ENCODE results near the gene AGBL3.

The AGBL3 gene

GRCh38 chr7:135168001-135168400 lies 181.7 kb downstream of the AGBL3 start:
- Histone ChIP-seq H3K79me1 (replicated peaks; ENCODE audit: low read length, poor library complexity, severe bottlenecking) (peaks cover 30% of the 10 kb centered on the region), H2BK15ac (ENCODE audit: low read depth, poor library complexity, severe bottlenecking) (no peak overlapping the region), H3K4me2 (ENCODE audit: low read length, poor library complexity, severe bottlenecking) (no peak overlapping the region), H3K27ac (ENCODE audit: low read length, poor library complexity, severe bottlenecking) (no peak overlapping the region), H3K9ac (ENCODE audit: low read length) (peak overlapping the region; percentile 96), H2BK12ac (ENCODE audit: low read length in 2 of 2) (no peak overlapping the region), H3K4me3 (ENCODE audit: insufficient read depth in 1 of 2, low read depth in 1 of 2, low read length in 2 of 2) (peak overlapping the region in 1 of 2 experiments; percentile 28), H4K91ac (ENCODE audit: low read length) (no peak overlapping the region), H3K18ac (ENCODE audit: low read depth in 1 of 2, low read length in 2 of 2) (no peak overlapping the region), H3K14ac (ENCODE audit: low read length in 2 of 2) (no peak overlapping the region), H2AK5ac (ENCODE audit: low read length, severe bottlenecking) (peak overlapping the region; percentile 40), H3K36me3 (ENCODE audit: control insufficient read depth in 1 of 2, insufficient read depth in 2 of 2, low read depth in 1 of 2, low read length in 2 of 2) (peaks cover 50 to 53% of the 10 kb centered on the region in 2 experiments), H3K9me3 (ENCODE audit: control insufficient read depth, low read length) (no peaks in the 10 kb centered on the region), H3K4ac (ENCODE audit: low read depth in 1 of 2, low read length in 2 of 2) (no peak overlapping the region), H3K27me3 (ENCODE audit: control insufficient read depth in 1 of 2, insufficient read depth in 1 of 2, low read length in 2 of 2) (no peaks in the 10 kb centered on the region), H3K23ac (ENCODE audit: low read length in 2 of 2) (no peak overlapping the region), H2BK120ac (ENCODE audit: low read depth, low read length) (no peak overlapping the region), H2AFZ (ENCODE audit: low read depth, low read length) (no peak overlapping the region), H2BK5ac (ENCODE audit: low read depth, low read length, poor library complexity, severe bottlenecking) (no peak overlapping the region), H3K4me1 (ENCODE audit: control insufficient read depth, insufficient read depth, low read depth, low read length) (peaks cover 26% of the 10 kb centered on the region), H4K8ac (ENCODE audit: low read length) (no peak overlapping the region)
- DNase-seq = no peak
- 75% methylated on average over 4 of the region's 9 CpGs for WGBS

- H2BK5ac ChIP-seq (ENCODE audit: low read depth, low read length, poor library complexity, severe bottlenecking) = no peak overlapping the region
- H3K14ac ChIP-seq (ENCODE audit: low read length in 2 of 2) = no peak overlapping the region
- no peak overlapping the region for H2BK15ac ChIP-seq (ENCODE audit: low read depth, poor library complexity, severe bottlenecking)
- peak overlapping the region; percentile 40 for H4K8ac ChIP-seq (ENCODE audit: low read length)
- no peaks in the 10 kb centered on the region for H3K9me3 ChIP-seq (ENCODE audit: control insufficient read depth, low read length)
- H3K4me3 ChIP-seq (ENCODE audit: insufficient read depth in 1 of 2, low read depth in 1 of 2, low read length in 2 of 2) = peak overlapping the region in 1 of 2 experiments; percentile 91
- DNase-seq = no peak
- peak overlapping the region in 1 of 2 experiments; percentile 46 for H3K18ac ChIP-seq (ENCODE audit: low read depth in 1 of 2, low read length in 2 of 2)
- peaks cover 26% of the 10 kb centered on the region for H3K4me1 ChIP-seq (ENCODE audit: control insufficient read depth, insufficient read depth, low read depth, low read length)
- H3K4me2 ChIP-seq (ENCODE audit: low read length, poor library complexity, severe bottlenecking) = peak overlapping the region; percentile 87
- H2BK120ac ChIP-seq (ENCODE audit: low read depth, low read length) = no peak overlapping the region
- H3K27ac ChIP-seq (ENCODE audit: low read length, poor library complexity, severe bottlenecking) = peak overlapping the region; percentile 99
- no peaks in the 10 kb centered on the region for H3K27me3 ChIP-seq (ENCODE audit: control insufficient read depth in 1 of 2, insufficient read depth in 1 of 2, low read length in 2 of 2)
- peak overlapping the region; percentile 45 for H2AK5ac ChIP-seq (ENCODE audit: low read length, severe bottlenecking)
- H3K36me3 ChIP-seq (ENCODE audit: control insufficient read depth in 1 of 2, insufficient read depth in 2 of 2, low read depth in 1 of 2, low read length in 2 of 2) = peaks cover 49 to 53% of the 10 kb centered on the region in 2 experiments
- WGBS = 93% methylated on average over 13 of the region's 13 CpGs
- peak overlapping the region; percentile 21 to 44 for H2BK12ac ChIP-seq (ENCODE audit: low read length in 2 of 2)
- no peak overlapping the region for H3K23ac ChIP-seq (ENCODE audit: low read length in 2 of 2)
- H3K79me1 ChIP-seq (replicated peaks; ENCODE audit: low read length, poor library complexity, severe bottlenecking) = peaks cover 30% of the 10 kb centered on the region
- no peak overlapping the region for H2AFZ ChIP-seq (ENCODE audit: low read depth, low read length)
- H4K91ac ChIP-seq (ENCODE audit: low read length) = no peak overlapping the region
- H3K9ac ChIP-seq (ENCODE audit: low read length) = peak overlapping the region; percentile 96
- H3K4ac ChIP-seq (ENCODE audit: low read depth in 1 of 2, low read length in 2 of 2) = no peak overlapping the region
Measured at GRCh38 chr7:135168489-135169140, 182.3 kb downstream of the AGBL3 start.

GRCh38 chr7:135169141-135169963 lies 183.0 kb downstream of the AGBL3 start:
- no peaks in the 10 kb centered on the region for H3K27me3 ChIP-seq (ENCODE audit: control insufficient read depth in 1 of 2, insufficient read depth in 1 of 2, low read length in 2 of 2)
- H3K4ac ChIP-seq (ENCODE audit: low read depth in 1 of 2, low read length in 2 of 2) = peak overlapping the region; percentile 47 to 97
- 72% methylated on average over 9 of the region's 11 CpGs for WGBS
- peaks cover 22% of the 10 kb centered on the region for H3K79me1 ChIP-seq (replicated peaks; ENCODE audit: low read length, poor library complexity, severe bottlenecking)
- peak; percentile 41 for DNase-seq
- H3K9me3 ChIP-seq (ENCODE audit: control insufficient read depth, low read length) = no peaks in the 10 kb centered on the region
- H3K14ac ChIP-seq (ENCODE audit: low read length in 2 of 2) = no peak overlapping the region
- peaks cover 42 to 47% of the 10 kb centered on the region in 2 experiments for H3K36me3 ChIP-seq (ENCODE audit: control insufficient read depth in 1 of 2, insufficient read depth in 2 of 2, low read depth in 1 of 2, low read length in 2 of 2)
- no peak overlapping the region for H2BK15ac ChIP-seq (ENCODE audit: low read depth, poor library complexity, severe bottlenecking)
- peak overlapping the region; percentile 44 to 76 for H2BK12ac ChIP-seq (ENCODE audit: low read length in 2 of 2)
- H3K27ac ChIP-seq (ENCODE audit: low read length, poor library complexity, severe bottlenecking) = peak overlapping the region; percentile 99
- peaks cover 28% of the 10 kb centered on the region for H3K4me1 ChIP-seq (ENCODE audit: control insufficient read depth, insufficient read depth, low read depth, low read length)
- peak overlapping the region; percentile 99 for H2BK5ac ChIP-seq (ENCODE audit: low read depth, low read length, poor library complexity, severe bottlenecking)
- peak overlapping the region; percentile 87 for H3K4me2 ChIP-seq (ENCODE audit: low read length, poor library complexity, severe bottlenecking)
- H2AFZ ChIP-seq (ENCODE audit: low read depth, low read length) = peak overlapping the region; percentile 90
- H2BK120ac ChIP-seq (ENCODE audit: low read depth, low read length) = no peak overlapping the region
- peak overlapping the region; percentile 87 to 91 for H3K4me3 ChIP-seq (ENCODE audit: insufficient read depth in 1 of 2, low read depth in 1 of 2, low read length in 2 of 2)
- no peak overlapping the region for H4K91ac ChIP-seq (ENCODE audit: low read length)
- H2AK5ac ChIP-seq (ENCODE audit: low read length, severe bottlenecking) = peak overlapping the region; percentile 92
- H3K23ac ChIP-seq (ENCODE audit: low read length in 2 of 2) = no peak overlapping the region
- peak overlapping the region; percentile 46 to 91 for H3K18ac ChIP-seq (ENCODE audit: low read depth in 1 of 2, low read length in 2 of 2)
- peak overlapping the region; percentile 96 for H3K9ac ChIP-seq (ENCODE audit: low read length)
- peak overlapping the region; percentile 83 for H4K8ac ChIP-seq (ENCODE audit: low read length)

- peak overlapping the region; percentile 89 for H2BK120ac ChIP-seq (ENCODE audit: low read depth, low read length)
- H3K4me1 ChIP-seq (ENCODE audit: control insufficient read depth, insufficient read depth, low read depth, low read length) = peaks cover 28% of the 10 kb centered on the region
- H2BK5ac ChIP-seq (ENCODE audit: low read depth, low read length, poor library complexity, severe bottlenecking) = peak overlapping the region; percentile 99
- peak overlapping the region in 1 of 2 experiments; percentile 47 for H3K23ac ChIP-seq (ENCODE audit: low read length in 2 of 2)
- H3K4ac ChIP-seq (ENCODE audit: low read depth in 1 of 2, low read length in 2 of 2) = peak overlapping the region; percentile 47 to 97
- H3K27me3 ChIP-seq (ENCODE audit: control insufficient read depth in 1 of 2, insufficient read depth in 1 of 2, low read length in 2 of 2) = no peaks in the 10 kb centered on the region
- H3K9ac ChIP-seq (ENCODE audit: low read length) = peak overlapping the region; percentile 96
- peak overlapping the region; percentile 97 for H4K91ac ChIP-seq (ENCODE audit: low read length)
- H3K18ac ChIP-seq (ENCODE audit: low read depth in 1 of 2, low read length in 2 of 2) = peak overlapping the region; percentile 91 to 98
- peak overlapping the region; percentile 83 for H4K8ac ChIP-seq (ENCODE audit: low read length)
- peak overlapping the region; percentile 87 for H3K4me2 ChIP-seq (ENCODE audit: low read length, poor library complexity, severe bottlenecking)
- peak overlapping the region; percentile 99 for H3K27ac ChIP-seq (ENCODE audit: low read length, poor library complexity, severe bottlenecking)
- WGBS = 2% methylated on average over 17 of the region's 17 CpGs
- peak overlapping the region; percentile 92 for H2AK5ac ChIP-seq (ENCODE audit: low read length, severe bottlenecking)
- H2BK12ac ChIP-seq (ENCODE audit: low read length in 2 of 2) = peak overlapping the region in 1 of 2 experiments; percentile 76
- no peaks in the 10 kb centered on the region for H3K9me3 ChIP-seq (ENCODE audit: control insufficient read depth, low read length)
- DNase-seq = no peak
- H3K36me3 ChIP-seq (ENCODE audit: control insufficient read depth in 1 of 2, insufficient read depth in 2 of 2, low read depth in 1 of 2, low read length in 2 of 2) = peaks cover 39 to 41% of the 10 kb centered on the region in 2 experiments
- peaks cover 18% of the 10 kb centered on the region for H3K79me1 ChIP-seq (replicated peaks; ENCODE audit: low read length, poor library complexity, severe bottlenecking)
- H3K14ac ChIP-seq (ENCODE audit: low read length in 2 of 2) = no peak overlapping the region
- H2BK15ac ChIP-seq (ENCODE audit: low read depth, poor library complexity, severe bottlenecking) = peak overlapping the region; percentile 98
- peak overlapping the region; percentile 87 to 91 for H3K4me3 ChIP-seq (ENCODE audit: insufficient read depth in 1 of 2, low read depth in 1 of 2, low read length in 2 of 2)
- H2AFZ ChIP-seq (ENCODE audit: low read depth, low read length) = peak overlapping the region; percentile 90
Measured at GRCh38 chr7:135169964-135170273, 183.6 kb downstream of the AGBL3 start.
